Suprapubic skin (tissue), 4 donors: ENCODE results near the gene GARRE1. TPM values are rescaled to one million over a fixed set of nuclear protein-coding genes. Genes with fewer than 3 reads are reported as not detected.

Experiments
- DNase-seq, 2 donors: peaks; one replicate each; pipeline ENCODE4 v3.0.0-alpha.2; 2019; ENCODE audit warnings: low spot score in 2 of 2
- H3K27ac ChIP-seq: fragments of 200-600 bp; sonication (generic); one replicate; pipeline ENCODE4 v1.5.1; 2019
- H3K27me3 ChIP-seq: fragments of 200-600 bp; sonication (generic); one replicate; pipeline ENCODE4 v1.5.1; 2019
- H3K36me3 ChIP-seq: fragments of 200-600 bp; sonication (generic); one replicate; pipeline ENCODE4 v1.5.1; 2019
- H3K4me1 ChIP-seq: fragments of 200-600 bp; sonication (generic); one replicate; pipeline ENCODE4 v1.5.1; 2019
- H3K4me3 ChIP-seq: fragments of 200-600 bp; sonication (generic); one replicate; pipeline ENCODE4 v1.5.1; 2019; ENCODE audit warnings: mild to moderate bottlenecking
- H3K9me3 ChIP-seq: fragments of 200-600 bp; sonication (generic); one replicate; pipeline ENCODE4 v1.5.1; 2019
- EP300 ChIP-seq: sonication (generic); formaldehyde crosslinking; IDR thresholded peaks from one replicate; pipeline ENCODE4 v1.6.1; 2017; ENCODE audit warnings: antibody characterized with exemption
- POLR2A ChIP-seq, 2 donors: fragments of 450-650 bp; IDR thresholded peaks; one replicate each; pipeline ENCODE4 v1.6.1; 2017; ENCODE audit warnings: antibody characterized with exemption in 2 of 2, mild to moderate bottlenecking in 2 of 2, moderate library complexity in 2 of 2
- POLR2AphosphoS5 ChIP-seq, 3 donors: sonication (generic); formaldehyde crosslinking; IDR thresholded peaks; one replicate each; pipeline ENCODE4 v1.6.1; 2017; ENCODE audit warnings: antibody characterized with exemption in 3 of 3
- WGBS: methylation state at CpG from one replicate; pipeline ENCODE4 v1.1.5; 2018; 5-methylcytosine and 5-hydroxymethylcytosine counted together
- total RNA-seq, 4 donors: library from RNA; depleted of rRNA; stranded (reverse); fragments of >200 nt; gene quantifications; one replicate each; pipeline ENCODE4 v1.1.0, GENCODE V29; 2016
- TF ChIP-seq, protein P1 (sequence below), 2 donors: fragments of 200-600 bp in 1 of 2; fragments of 450-650 bp in 1 of 2; sonication (generic) in 1 of 2; IDR thresholded peaks; one replicate each; pipeline ENCODE4 v1.5.1; 2016 to 2019; ENCODE audit warnings: antibody characterized with exemption in 2 of 2, mild to moderate bottlenecking in 1 of 2, moderate library complexity in 1 of 2

GARRE1 gene
- total RNA-seq, 4 donors from 2014 or later, result 24.3 to 37.3 (median 31.0) TPM

DNA sequence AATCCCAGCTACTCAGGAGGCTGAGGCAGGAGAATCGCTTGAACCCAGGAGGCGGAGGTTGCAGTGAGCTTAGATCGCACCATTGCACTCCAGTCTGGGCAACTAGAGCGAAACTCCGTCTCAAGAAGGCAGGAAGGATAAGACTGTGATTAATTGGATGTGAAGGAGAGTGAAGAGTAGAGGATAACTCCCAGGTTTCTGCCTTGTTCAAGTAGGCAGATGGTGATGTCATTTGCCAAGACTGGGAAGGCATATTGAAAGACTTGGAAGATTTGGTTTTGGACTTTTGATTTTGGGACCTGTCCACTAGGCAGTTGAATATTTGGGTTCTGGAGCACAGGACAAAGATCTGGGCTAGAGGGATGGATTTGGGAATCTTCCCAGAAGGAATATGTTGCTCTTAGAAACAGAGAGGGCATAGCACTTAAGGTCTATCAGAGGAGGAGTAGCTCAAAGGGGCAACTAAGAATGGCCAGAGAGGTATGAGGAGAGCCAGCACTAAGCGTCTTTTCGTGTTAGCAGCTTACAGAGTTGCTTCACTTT lies 20.0 kb downstream of the GARRE1 start:
- no peak overlapping the region for H3K4me3 ChIP-seq
- H3K27ac ChIP-seq, result peak overlapping the region; percentile 45
- H3K4me1 ChIP-seq, result peaks cover 34% of the 10 kb centered on the region
- no peaks in the 10 kb centered on the region for H3K9me3 ChIP-seq
- WGBS, result 83% methylated on average over 7 of the region's 7 CpGs
- H3K27me3 ChIP-seq, result no peaks in the 10 kb centered on the region
- TF ChIP-seq POLR2A (IDR thresholded peaks at IDR 0.05) (no peak), EP300 (no peak), POLR2AphosphoS5 (IDR thresholded peaks at IDR 0.05) (no peak)
- TF ChIP-seq, protein P1, sequence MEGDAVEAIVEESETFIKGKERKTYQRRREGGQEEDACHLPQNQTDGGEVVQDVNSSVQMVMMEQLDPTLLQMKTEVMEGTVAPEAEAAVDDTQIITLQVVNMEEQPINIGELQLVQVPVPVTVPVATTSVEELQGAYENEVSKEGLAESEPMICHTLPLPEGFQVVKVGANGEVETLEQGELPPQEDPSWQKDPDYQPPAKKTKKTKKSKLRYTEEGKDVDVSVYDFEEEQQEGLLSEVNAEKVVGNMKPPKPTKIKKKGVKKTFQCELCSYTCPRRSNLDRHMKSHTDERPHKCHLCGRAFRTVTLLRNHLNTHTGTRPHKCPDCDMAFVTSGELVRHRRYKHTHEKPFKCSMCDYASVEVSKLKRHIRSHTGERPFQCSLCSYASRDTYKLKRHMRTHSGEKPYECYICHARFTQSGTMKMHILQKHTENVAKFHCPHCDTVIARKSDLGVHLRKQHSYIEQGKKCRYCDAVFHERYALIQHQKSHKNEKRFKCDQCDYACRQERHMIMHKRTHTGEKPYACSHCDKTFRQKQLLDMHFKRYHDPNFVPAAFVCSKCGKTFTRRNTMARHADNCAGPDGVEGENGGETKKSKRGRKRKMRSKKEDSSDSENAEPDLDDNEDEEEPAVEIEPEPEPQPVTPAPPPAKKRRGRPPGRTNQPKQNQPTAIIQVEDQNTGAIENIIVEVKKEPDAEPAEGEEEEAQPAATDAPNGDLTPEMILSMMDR (IDR thresholded peaks at IDR 0.05), result no peak
- no peak for DNase-seq
- H3K36me3 ChIP-seq, result no peaks in the 10 kb centered on the region

DNA sequence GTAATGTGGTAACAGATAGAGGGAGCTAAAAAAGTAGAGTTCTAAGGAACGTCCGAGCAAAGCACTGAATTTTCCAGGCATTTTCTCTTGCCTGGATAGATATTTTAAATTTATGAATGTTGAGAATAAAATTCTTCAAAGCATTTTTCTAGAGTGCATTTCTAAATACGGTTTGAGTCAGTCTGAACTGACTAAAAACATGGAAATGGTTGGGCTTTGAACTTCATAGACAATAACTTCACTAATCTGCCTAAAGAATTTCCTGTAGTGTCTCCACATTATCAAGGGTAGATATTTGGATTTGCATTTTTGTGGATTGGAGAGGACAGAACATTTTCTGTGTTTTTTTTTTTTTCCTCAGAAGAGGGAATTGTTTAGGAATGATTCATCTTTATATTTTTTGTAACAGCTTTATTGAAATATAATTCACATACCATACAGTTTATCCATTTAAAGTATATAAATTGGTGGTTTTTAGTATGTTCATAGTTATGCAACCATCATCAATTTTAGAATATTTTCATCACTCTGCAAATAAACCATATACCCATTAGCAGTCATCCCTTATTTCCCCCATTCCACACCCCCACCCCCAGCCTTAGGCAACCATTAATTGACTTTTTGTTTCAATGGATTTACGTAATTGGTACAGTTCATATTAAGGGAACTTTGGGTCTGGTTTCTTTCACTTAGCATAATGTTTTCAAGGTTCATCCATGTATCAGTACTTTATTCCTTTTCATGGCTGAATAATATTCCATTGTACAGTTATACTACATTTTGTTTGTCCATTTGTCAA lies 20.7 kb downstream of the GARRE1 start:
- no peaks in the 10 kb centered on the region for H3K9me3 ChIP-seq
- WGBS, result 54% methylated on average over 4 of the region's 4 CpGs
- no peaks in the 10 kb centered on the region for H3K36me3 ChIP-seq
- peak overlapping the region; percentile 45 for H3K27ac ChIP-seq
- no peaks in the 10 kb centered on the region for H3K27me3 ChIP-seq
- peaks cover 28% of the 10 kb centered on the region for H3K4me1 ChIP-seq
- TF ChIP-seq POLR2AphosphoS5 (IDR thresholded peaks at IDR 0.05) (no peak), POLR2A (IDR thresholded peaks at IDR 0.05) (no peak), EP300 (no peak)
- TF ChIP-seq, protein P1 (IDR thresholded peaks at IDR 0.05), result no peak
- H3K4me3 ChIP-seq, result no peak overlapping the region
- DNase-seq, result no peak

DNA sequence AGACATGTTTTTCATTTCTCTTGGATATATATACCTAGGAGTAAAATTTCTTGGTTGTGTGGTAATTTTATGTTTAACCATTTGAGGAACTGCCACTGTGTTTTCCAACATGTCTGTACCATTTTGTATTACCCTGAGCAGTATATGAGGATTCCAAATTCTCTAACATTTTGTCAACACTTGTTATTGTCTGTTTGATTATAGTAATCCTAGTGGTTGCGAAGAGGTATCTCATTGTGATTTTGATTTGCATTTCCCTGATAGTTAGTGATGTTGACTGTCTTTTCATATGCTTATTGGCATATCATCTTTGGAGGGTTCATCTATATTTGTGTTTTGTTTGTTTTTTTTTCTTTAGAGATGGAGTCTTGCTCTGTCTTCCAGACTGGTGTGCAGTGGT lies 21.4 kb downstream of the GARRE1 start:
- Histone ChIP-seq H3K4me3 (no peak overlapping the region), H3K4me1 (peaks cover 24% of the 10 kb centered on the region), H3K27ac (no peak overlapping the region), H3K27me3 (no peaks in the 10 kb centered on the region), H3K9me3 (no peaks in the 10 kb centered on the region), H3K36me3 (no peaks in the 10 kb centered on the region)
- 97% methylated on average over 1 of the region's 1 CpG for WGBS
- DNase-seq, result no peak
- no peak for TF ChIP-seq EP300
- TF ChIP-seq POLR2A (IDR thresholded peaks at IDR 0.05), result no peak
- no peak for TF ChIP-seq POLR2AphosphoS5 (IDR thresholded peaks at IDR 0.05)
- TF ChIP-seq, protein P1 (IDR thresholded peaks at IDR 0.05), result no peak

DNA sequence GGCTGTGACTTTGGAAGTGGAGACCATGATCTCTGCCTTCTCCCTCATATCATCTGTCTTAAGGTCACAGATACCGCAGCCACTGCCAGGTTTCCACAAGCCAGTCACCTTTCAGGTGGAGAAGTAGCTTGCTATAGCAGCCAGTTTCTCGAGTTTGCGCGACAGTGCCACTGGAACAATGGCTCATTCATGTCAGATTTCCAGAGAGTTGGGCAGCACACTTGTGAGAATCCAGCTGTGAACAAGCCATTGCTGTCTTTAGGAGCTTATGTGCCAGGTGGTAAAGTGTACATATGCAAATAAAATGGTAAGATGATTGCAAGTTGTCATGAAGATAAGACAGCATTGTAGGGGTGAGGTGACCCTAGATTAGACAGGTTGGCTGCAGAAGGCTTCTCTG lies 22.3 kb downstream of the GARRE1 start:
- H3K27me3 ChIP-seq, result no peaks in the 10 kb centered on the region
- H3K4me1 ChIP-seq, result peaks cover 22% of the 10 kb centered on the region
- TF ChIP-seq POLR2A (IDR thresholded peaks at IDR 0.05), result no peak
- TF ChIP-seq, protein P1 (IDR thresholded peaks at IDR 0.05), result no peak
- no peak for TF ChIP-seq POLR2AphosphoS5 (IDR thresholded peaks at IDR 0.05)
- TF ChIP-seq EP300, result no peak
- H3K36me3 ChIP-seq, result no peaks in the 10 kb centered on the region
- WGBS, result 73% methylated on average over 4 of the region's 4 CpGs
- no peaks in the 10 kb centered on the region for H3K9me3 ChIP-seq
- H3K27ac ChIP-seq, result no peak overlapping the region
- DNase-seq, result no peak
- H3K4me3 ChIP-seq, result no peak overlapping the region

DNA sequence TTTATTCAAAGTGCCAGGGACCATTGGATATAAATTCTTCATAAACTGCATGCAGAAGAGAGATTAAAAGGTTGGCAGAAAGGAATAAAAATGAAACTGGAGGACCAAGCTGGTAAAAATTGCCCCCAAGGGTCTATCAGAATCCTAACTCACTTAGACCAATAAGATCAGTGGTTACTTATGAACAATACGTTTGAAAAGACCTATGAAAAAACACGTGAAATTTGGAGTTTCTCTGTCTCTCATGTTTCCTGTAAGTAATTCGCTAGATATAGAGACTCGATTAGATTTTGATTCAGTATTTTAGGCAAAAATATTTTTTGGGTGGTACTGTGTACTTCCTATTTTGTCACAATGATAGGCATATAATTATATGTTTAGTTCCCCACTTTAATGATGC lies 22.9 kb downstream of the GARRE1 start:
- H3K27me3 ChIP-seq, result no peaks in the 10 kb centered on the region
- H3K4me3 ChIP-seq, result no peak overlapping the region
- H3K27ac ChIP-seq, result no peak overlapping the region
- no peak for TF ChIP-seq EP300
- no peak for TF ChIP-seq POLR2AphosphoS5 (IDR thresholded peaks at IDR 0.05)
- no peak for TF ChIP-seq POLR2A (IDR thresholded peaks at IDR 0.05)
- TF ChIP-seq, protein P1 (IDR thresholded peaks at IDR 0.05), result no peak
- peaks cover 20% of the 10 kb centered on the region for H3K4me1 ChIP-seq
- H3K9me3 ChIP-seq, result no peaks in the 10 kb centered on the region
- no peak for DNase-seq
- no peaks in the 10 kb centered on the region for H3K36me3 ChIP-seq
- WGBS, result 78% methylated on average over 4 of the region's 4 CpGs
